ENCODE data around the gene UBE2A.

- TF ChIP-seq CTCF (tag by site-specific recombination; IDR thresholded peaks at IDR 0.05) (no peak), ZNF350 (tag by site-specific recombination; IDR thresholded peaks at IDR 0.05) (no peak), ZBTB49 (tag by site-specific recombination; IDR thresholded peaks at IDR 0.05; ENCODE audit: low read depth) (no peak), ZNF580 (tag by site-specific recombination; IDR thresholded peaks at IDR 0.05) (no peak)
Measured at GRCh38 chrX:119579414-119579813, 5.1 kb downstream of the UBE2A start.
